HFFc6 (cell line): ENCODE measurements around the gene SUGCT. TPM values are rescaled to one million over a fixed set of nuclear protein-coding genes. Genes with fewer than 3 reads are reported as not detected.

Source experiments
- DNase-seq: peaks from one replicate; pipeline ENCODE4 v3.0.0-alpha.2; 2018
- H3K27ac Mint-ChIP-seq: 2 replicates; pipeline ENCODE4 v1.8.0; 2020; ENCODE audit warnings: mild to moderate bottlenecking, mixed read lengths
- H3K27me3 Mint-ChIP-seq: 2 replicates; pipeline ENCODE4 v1.8.0; 2021; ENCODE audit warnings: mild to moderate bottlenecking, moderate library complexity, mixed read lengths; ENCODE audit not compliant: insufficient read depth
- H3K36me3 Mint-ChIP-seq: 2 replicates; pipeline ENCODE4 v1.8.0; 2021; ENCODE audit warnings: low read depth, mixed read lengths
- H3K4me1 Mint-ChIP-seq: 2 replicates; pipeline ENCODE4 v1.8.0; 2020; ENCODE audit warnings: low read depth, mixed read lengths
- H3K4me3 Mint-ChIP-seq: 2 replicates; pipeline ENCODE4 v1.8.0; 2020; ENCODE audit warnings: mild to moderate bottlenecking, moderate library complexity, mixed read lengths
- H3K9me3 Mint-ChIP-seq: 2 replicates; pipeline ENCODE4 v1.8.0; 2020; ENCODE audit warnings: mild to moderate bottlenecking, mixed read lengths
- CTCF ChIP-seq: fragments of 200-600 bp; sonication (generic); IDR thresholded peaks from 2 replicates; pipeline ENCODE4 v1.5.0; 2021; ENCODE audit warnings: antibody characterized with exemption, mild to moderate bottlenecking
- long read RNA-seq: library from polyadenylated mRNA; unstranded; transcript quantifications from one replicate; pipeline ENCODE4 v2.0.0, GENCODE V29; 2019
- total RNA-seq, 6 experiments: library from RNA; stranded (reverse); fragmentation: NEBNext Ultra II Directional; extraction: Animal tissue kit (Norgen Biotek cat#: 25700); gene quantifications; 2 replicates in 1 of 6; 3 replicates in 5 of 6; pipeline ENCODE4 v1.2.3, GENCODE V29; 2021

SUGCT gene
- 10 to 100 TPM; 12.9 to 20.1 (median 17.1) TPM for total RNA-seq
- long read RNA-seq, partial matches to known transcripts, result 2 of 11 reads
- long read RNA-seq, other reads (novel, unspliced or antisense), result 8 of 11 reads

GRCh38 chr7:40134428-40135316 lies at the start of gene SUGCT, which contains the start of gene MPLKIP:
TSS of gene SUGCT (plus strand) at chr7:40135005.
TSS of gene MPLKIP (minus strand) at chr7:40134622. CDS start at chr7:40134567, 55 bp downstream.
- peaks cover 9% of the 10 kb centered on the region for H3K36me3 Mint-ChIP-seq
- H3K27ac Mint-ChIP-seq, result peak within 1 kb of the TSS; percentile 98
- DNase-seq, result peak; percentile 70
- peak within 1 kb of the TSS; percentile 98 for H3K4me3 Mint-ChIP-seq
- H3K4me1 Mint-ChIP-seq, result peaks cover 16% of the 10 kb centered on the region
- H3K27me3 Mint-ChIP-seq, result no peaks in the 10 kb centered on the region
- no peaks in the 10 kb centered on the region for H3K9me3 Mint-ChIP-seq
- peak; percentile 100 for TF ChIP-seq CTCF

GRCh38 chr7:40092182-40092581 lies 42.6 kb upstream of the SUGCT start:
- Mint-ChIP-seq H3K36me3 (peaks cover 33% of the 10 kb centered on the region; the same call in 1 of the 2 replicates), H3K9me3 (no peaks in the 10 kb centered on the region), H3K27me3 (no peaks in the 10 kb centered on the region)

GRCh38 chr7:40093631-40094350 lies 41.0 kb upstream of the SUGCT start:
- H3K9me3 Mint-ChIP-seq, result no peaks in the 10 kb centered on the region
- no peak for TF ChIP-seq CTCF
- H3K27me3 Mint-ChIP-seq, result no peaks in the 10 kb centered on the region
- H3K27ac Mint-ChIP-seq, result peak overlapping the region; percentile 1; the same call in 1 of the 2 replicates
- H3K4me1 Mint-ChIP-seq, result no peaks in the 10 kb centered on the region
- no peak overlapping the region for H3K4me3 Mint-ChIP-seq
- peaks cover 25% of the 10 kb centered on the region; the same call in 1 of the 2 replicates for H3K36me3 Mint-ChIP-seq
- no peak for DNase-seq

More at GRCh38 chr7:40092182-40092581, 42.6 kb upstream of the SUGCT start:
- Mint-ChIP-seq H3K27ac (no peak overlapping the region), H3K4me3 (no peak overlapping the region), H3K4me1 (no peaks in the 10 kb centered on the region)
- no peak for TF ChIP-seq CTCF
- no peak for DNase-seq

- H3K9me3 Mint-ChIP-seq, result no peaks in the 10 kb centered on the region
- H3K27me3 Mint-ChIP-seq, result no peaks in the 10 kb centered on the region
- DNase-seq, result no peak
- no peak overlapping the region for H3K4me3 Mint-ChIP-seq
- peaks cover 18% of the 10 kb centered on the region; the same call in 1 of the 2 replicates for H3K36me3 Mint-ChIP-seq
- H3K4me1 Mint-ChIP-seq, result no peaks in the 10 kb centered on the region
- TF ChIP-seq CTCF, result no peak
- H3K27ac Mint-ChIP-seq, result no peak overlapping the region
These were observed 39.6 kb upstream of the SUGCT start for GRCh38 chr7:40095230-40095629.

GRCh38 chr7:40095695-40096327 lies 39.0 kb upstream of the SUGCT start:
- no peak for TF ChIP-seq CTCF
- Mint-ChIP-seq H3K27me3 (no peaks in the 10 kb centered on the region), H3K27ac (no peak overlapping the region), H3K4me1 (no peaks in the 10 kb centered on the region), H3K36me3 (peaks cover 18% of the 10 kb centered on the region; the same call in 1 of the 2 replicates), H3K4me3 (no peak overlapping the region), H3K9me3 (no peaks in the 10 kb centered on the region)
- DNase-seq, result no peak
